ENCODE measurements around the gene CBR3. TPM values are rescaled to one million over a fixed set of nuclear protein-coding genes. Genes with fewer than 3 reads are reported as not detected.

CBR3 gene
- total RNA-seq, 6 experiments from 2014 or later: 0.17 to 1.3 (median 0.74) TPM; not detected in 2

GRCh38 chr21:36179145-36179544, 44.3 kb downstream of the CBR3 start:
- Histone ChIP-seq H3K9me3 (no peaks in the 10 kb centered on the region), H3K4me1 (peaks cover 0 to 15% (median 0%) of the 10 kb centered on the region in 4 donors), H3K27me3 (no peaks in the 10 kb centered on the region), H3K27ac (no peak overlapping the region), H3K36me3 (no peaks in the 10 kb centered on the region), H3K4me3 (no peak overlapping the region)
- ATAC-seq (no peak), DNase-seq (no peak)
- no peak for TF ChIP-seq POLR2A (IDR thresholded peaks at IDR 0.05)
- TF ChIP-seq, protein P1, sequence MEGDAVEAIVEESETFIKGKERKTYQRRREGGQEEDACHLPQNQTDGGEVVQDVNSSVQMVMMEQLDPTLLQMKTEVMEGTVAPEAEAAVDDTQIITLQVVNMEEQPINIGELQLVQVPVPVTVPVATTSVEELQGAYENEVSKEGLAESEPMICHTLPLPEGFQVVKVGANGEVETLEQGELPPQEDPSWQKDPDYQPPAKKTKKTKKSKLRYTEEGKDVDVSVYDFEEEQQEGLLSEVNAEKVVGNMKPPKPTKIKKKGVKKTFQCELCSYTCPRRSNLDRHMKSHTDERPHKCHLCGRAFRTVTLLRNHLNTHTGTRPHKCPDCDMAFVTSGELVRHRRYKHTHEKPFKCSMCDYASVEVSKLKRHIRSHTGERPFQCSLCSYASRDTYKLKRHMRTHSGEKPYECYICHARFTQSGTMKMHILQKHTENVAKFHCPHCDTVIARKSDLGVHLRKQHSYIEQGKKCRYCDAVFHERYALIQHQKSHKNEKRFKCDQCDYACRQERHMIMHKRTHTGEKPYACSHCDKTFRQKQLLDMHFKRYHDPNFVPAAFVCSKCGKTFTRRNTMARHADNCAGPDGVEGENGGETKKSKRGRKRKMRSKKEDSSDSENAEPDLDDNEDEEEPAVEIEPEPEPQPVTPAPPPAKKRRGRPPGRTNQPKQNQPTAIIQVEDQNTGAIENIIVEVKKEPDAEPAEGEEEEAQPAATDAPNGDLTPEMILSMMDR (IDR thresholded peaks at IDR 0.05): no peak
- intact Hi-C loops (cut with DNase I): no loop called here

- no peak for DNase-seq
- TF ChIP-seq POLR2A (IDR thresholded peaks at IDR 0.05): no peak
- TF ChIP-seq, protein P1 (IDR thresholded peaks at IDR 0.05): no peak
- intact Hi-C loops (cut with DNase I): no loop called here
Measured at GRCh38 chr21:36180963-36181362, 46.1 kb downstream of the CBR3 start.

DNA sequence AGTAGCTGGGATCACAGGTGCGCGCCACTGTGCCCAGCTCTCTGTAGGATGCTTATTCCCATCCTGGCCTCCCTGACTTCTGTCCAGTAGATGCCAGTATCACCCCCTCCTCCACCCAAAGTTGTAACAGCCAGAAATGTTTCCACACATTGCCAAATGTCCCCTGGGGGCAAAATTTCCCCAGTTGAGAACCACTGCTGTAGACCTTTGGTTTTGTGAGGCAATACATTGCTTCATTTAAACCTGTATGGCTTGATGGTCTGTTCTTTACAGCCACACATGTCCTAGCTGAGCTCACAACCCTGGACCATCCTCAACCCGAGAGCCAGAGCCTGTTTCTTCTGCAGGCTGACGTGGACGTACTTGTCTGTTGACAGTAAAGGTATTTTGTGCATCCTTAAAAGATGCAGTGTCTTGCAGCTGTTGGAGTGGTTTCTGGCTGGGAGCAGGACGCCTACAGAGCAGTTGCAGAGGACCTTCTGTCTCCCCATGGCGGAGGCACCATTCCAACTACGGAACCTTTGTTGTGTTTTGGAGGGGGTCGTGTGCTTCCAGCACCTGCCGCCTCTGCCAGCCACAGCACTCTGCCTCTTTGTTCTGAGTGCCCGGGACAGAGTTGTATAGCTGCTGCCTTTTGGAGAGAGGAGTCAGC, 48.4 kb downstream of the CBR3 start:
- intact Hi-C loops (cut with DNase I): no loop called here
- DNase-seq (peak in 2 of 3 donors; percentile 10 to 71), ATAC-seq (peak; percentile 53 to 69 (median 62))
- 52% methylated on average over 10 of the region's 11 CpGs for WGBS (ENCODE audit: insufficient coverage, low coverage, low lambda C conversion rate, missing lambda C conversion rate)
- TF ChIP-seq, protein P1 (IDR thresholded peaks at IDR 0.05): no peak
- TF ChIP-seq POLR2A (IDR thresholded peaks at IDR 0.05): no peak
- no peaks in the 10 kb centered on the region for H3K27me3 ChIP-seq
- no peaks in the 10 kb centered on the region for H3K36me3 ChIP-seq
- H3K9me3 ChIP-seq: no peaks in the 10 kb centered on the region
- H3K4me1 ChIP-seq: peaks cover 0 to 23% (median 3%) of the 10 kb centered on the region in 4 donors
- no peak overlapping the region for H3K27ac ChIP-seq
- no peak overlapping the region for H3K4me3 ChIP-seq

More at GRCh38 chr21:36180963-36181362, 46.1 kb downstream of the CBR3 start:
- Histone ChIP-seq H3K27me3 (no peaks in the 10 kb centered on the region), H3K4me1 (peaks cover 0 to 15% (median 0%) of the 10 kb centered on the region in 4 donors), H3K4me3 (no peak overlapping the region), H3K9me3 (no peaks in the 10 kb centered on the region), H3K27ac (no peak overlapping the region), H3K36me3 (no peaks in the 10 kb centered on the region)
- 84% methylated on average over 5 of the region's 5 CpGs for WGBS (ENCODE audit: insufficient coverage, low coverage, low lambda C conversion rate, missing lambda C conversion rate)
- no peak for ATAC-seq

DNA sequence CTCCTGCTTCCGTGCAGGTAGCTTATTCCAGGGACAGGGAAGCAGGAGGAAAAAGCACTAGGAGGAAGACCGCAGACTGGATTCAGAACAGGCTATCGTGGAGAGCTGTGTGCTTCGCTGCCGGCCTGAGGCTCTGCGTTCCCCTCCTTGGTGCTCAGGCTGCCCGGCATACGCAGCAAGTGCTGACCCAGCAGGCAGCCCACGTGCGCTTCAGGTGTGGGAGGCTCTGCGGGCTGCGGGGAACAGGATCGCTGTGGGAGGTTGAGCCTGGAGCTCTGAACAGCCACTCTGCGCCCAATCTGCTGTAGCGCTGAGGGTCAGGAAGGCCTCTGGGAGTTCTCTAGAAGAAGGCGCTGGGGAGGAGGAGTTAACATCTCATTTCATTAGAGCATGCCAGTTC, 49.7 kb downstream of the CBR3 start:
- Histone ChIP-seq H3K4me1 (peaks cover 0 to 35% (median 7%) of the 10 kb centered on the region in 4 donors), H3K36me3 (no peaks in the 10 kb centered on the region), H3K4me3 (no peak overlapping the region), H3K9me3 (no peaks in the 10 kb centered on the region), H3K27ac (no peak overlapping the region), H3K27me3 (no peaks in the 10 kb centered on the region)
- TF ChIP-seq, protein P1 (IDR thresholded peaks at IDR 0.05): no peak
- TF ChIP-seq POLR2A (IDR thresholded peaks at IDR 0.05): no peak
- DNase-seq (peak in 1 of 3 donors; percentile 15), ATAC-seq (no peak)
- intact Hi-C loops (cut with DNase I): no loop called here
- 73% methylated on average over 5 of the region's 16 CpGs for WGBS (ENCODE audit: insufficient coverage, low coverage, low lambda C conversion rate, missing lambda C conversion rate)

All from right lobe of liver (tissue), 6 donors.